HCT116 (cell line): ENCODE measurements around the gene SEC14L6.

Experiments
- CTCF ChIP-seq, 3 experiments: fragments of 200-600 bp in 1 of 3; sonication (generic) in 1 of 3; IDR thresholded peaks in 2 of 3; conservative IDR thresholded peaks in 1 of 3; 2 replicates each; pipeline ENCODE4 v1.5.1; 2012 to 2017; ENCODE audit warnings: low read depth in 2 of 3, low read length in 2 of 3, antibody characterized with exemption in 1 of 3, borderline replicate concordance in 1 of 3, control low read depth in 1 of 3, mild to moderate bottlenecking in 1 of 3, mixed read lengths in 1 of 3, mixed run types in 1 of 3, moderate library complexity in 1 of 3; ENCODE audit not compliant: insufficient read depth in 1 of 3
- EZH2phosphoT487 ChIP-seq: fragments of 200-600 bp; IDR thresholded peaks from 2 replicates; pipeline ENCODE4 v1.6.1; 2018; ENCODE audit warnings: antibody characterized with exemption, borderline replicate concordance
- FOSL1 ChIP-seq: IDR thresholded peaks from 2 replicates; pipeline ENCODE4 v1.6.1; 2012; ENCODE audit warnings: low read depth
- POLR2A ChIP-seq: IDR thresholded peaks from 2 replicates; pipeline ENCODE4 v1.7.0; 2011; ENCODE audit warnings: borderline replicate concordance; ENCODE audit not compliant: insufficient read depth, insufficient read length; ENCODE audit errors: extremely low read depth
- POLR2AphosphoS5 ChIP-seq: IDR thresholded peaks from 2 replicates; pipeline ENCODE4 v1.6.1; 2011; ENCODE audit warnings: mild to moderate bottlenecking, low read depth, low read length, moderate library complexity
- RAD21 ChIP-seq: IDR thresholded peaks from 2 replicates; pipeline ENCODE4 v1.6.1; 2012; ENCODE audit warnings: low read depth, mild to moderate bottlenecking
- SRF ChIP-seq: IDR thresholded peaks from 2 replicates; pipeline ENCODE4 v1.6.1; 2012; ENCODE audit warnings: low read depth
- YY1 ChIP-seq: IDR thresholded peaks from 2 replicates; pipeline ENCODE4 v1.6.1; 2011; ENCODE audit warnings: low read length, low read depth, moderate library complexity, mild to moderate bottlenecking; ENCODE audit not compliant: insufficient replicate concordance; ENCODE audit errors: extremely low read depth
- ZFX ChIP-seq: fragments of 450-650 bp; IDR thresholded peaks from 2 replicates; pipeline ENCODE4 v1.6.1; 2017

- TF ChIP-seq CTCF (IDR thresholded peaks at IDR 0.05 in 2 of 3, conservative IDR thresholded peaks at IDR 0.05 in 1 of 3; ENCODE audit: borderline replicate concordance in 1 of 3, insufficient read depth in 1 of 3, low read depth in 2 of 3, low read length in 2 of 3) (peak; percentile 16 to 35 (median 35); a peak in 4 of 6 replicates), POLR2AphosphoS5 (no peak), POLR2A (no peak), ZFX (no peak), EZH2phosphoT487 (no peak), SRF (no peak), YY1 (no peak), FOSL1 (no peak), RAD21 (peak; percentile 49)
Observed at GRCh38 chr22:30556388-30556787, 9.8 kb upstream of the SEC14L6 start.
